BLaER1 treated with 17β-estradiol and CSF1 and Interleukin-3, amounts not matched to agents 10 nM and 100 nM (cell line): ENCODE results near the gene GTF3C5.
A peak's percentile ranks its signal among the peaks of the same experiment; 100 is the strongest.
"Not testable (repeated sequence)": the region's sequence is repeated elsewhere in the genome, so short reads cannot be mapped to it uniquely, and the experiment has no call there.

Experiments
- H3K27ac ChIP-seq, 11 experiments: shearing (Covaris generic); formaldehyde crosslinking; 2 replicates each; pipeline ENCODE4 v1.8.1; 2022
- H3K27me3 ChIP-seq, 11 experiments: shearing (Covaris generic); formaldehyde crosslinking; 2 replicates each; pipeline ENCODE4 v1.8.1; 2022
- H3K36me3 ChIP-seq, 11 experiments: shearing (Covaris generic); formaldehyde crosslinking; 2 replicates each; pipeline ENCODE4 v1.8.1; 2022
- H3K4me1 ChIP-seq, 10 experiments: shearing (Covaris generic); formaldehyde crosslinking; 2 replicates each; pipeline ENCODE4 v1.8.1; 2022
- H3K4me2 ChIP-seq, 11 experiments: shearing (Covaris generic); formaldehyde crosslinking; 2 replicates each; pipeline ENCODE4 v1.8.1; 2022
- H3K4me3 ChIP-seq, 10 experiments: shearing (Covaris generic); formaldehyde crosslinking; 2 replicates each; pipeline ENCODE4 v1.8.1; 2022
- H3K9ac ChIP-seq, 11 experiments: shearing (Covaris generic); formaldehyde crosslinking; 2 replicates each; pipeline ENCODE4 v1.8.1; 2022
- H3K9me3 ChIP-seq, 11 experiments: shearing (Covaris generic); formaldehyde crosslinking; replicated peaks in 1 of 11; 2 replicates each; pipeline ENCODE4 v1.8.1; 2022
- H4K20me1 ChIP-seq, 11 experiments: shearing (Covaris generic); formaldehyde crosslinking; 2 replicates each; pipeline ENCODE4 v1.8.1; 2022
- Cebpa-rat ChIP-seq, 11 experiments: shearing (Covaris generic); IDR thresholded peaks; 2 replicates each; pipeline ENCODE4 v1.8.1; 2022

The GTF3C5 gene

DNA sequence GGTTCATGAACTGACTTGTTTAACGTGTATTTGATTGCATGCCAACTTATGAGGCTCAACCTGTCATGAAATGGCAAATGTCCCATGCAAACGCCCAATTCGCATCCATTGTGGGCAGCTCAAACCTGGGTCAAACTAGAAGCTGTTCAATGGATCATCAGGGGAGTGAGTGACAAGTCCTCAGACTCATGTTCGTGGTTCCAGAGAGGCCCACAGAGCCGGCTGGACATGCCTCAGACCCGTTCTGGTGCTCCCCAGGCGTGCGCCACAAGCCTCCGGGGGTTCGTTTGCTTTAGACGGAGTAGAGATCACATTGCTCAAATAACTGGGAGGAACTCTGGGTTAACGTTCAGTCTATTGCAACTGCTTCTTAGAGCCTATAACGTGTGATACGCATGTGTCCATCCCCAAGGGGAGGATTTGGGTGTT lies 37.3 kb upstream of the GTF3C5 start:
- no peaks in the 10 kb centered on the region for H3K36me3 ChIP-seq
- H4K20me1 ChIP-seq = peaks cover 0 to 16% (median 0%) of the 10 kb centered on the region in 11 experiments; a peak in 3 of 22 replicates
- H3K27me3 ChIP-seq = peaks cover 0 to 19% (median 0%) of the 10 kb centered on the region in 11 experiments; a peak in 2 of 22 replicates
- TF ChIP-seq Cebpa-rat (IDR thresholded peaks at IDR 0.05) = no peak
- no peaks in the 10 kb centered on the region for H3K9me3 ChIP-seq
- peaks cover 51 to 93% (median 83%) of the 10 kb centered on the region in 10 experiments for H3K4me1 ChIP-seq
- H3K27ac ChIP-seq = 0 out of 22 replicates have a peak overlapping the region, but pooled peaks of 1 of the 11 experiments have one; percentile 1
- H3K9ac ChIP-seq = peak overlapping the region in 1 of 11 experiments; percentile 6; a peak in 1 of 22 replicates
- H3K4me3 ChIP-seq = no peak overlapping the region
- peak overlapping the region; percentile 82 to 93 (median 92) for H3K4me2 ChIP-seq

GRCh38 chr9:132994410-132995120 lies 36.2 kb upstream of the GTF3C5 start:
- TF ChIP-seq Cebpa-rat (IDR thresholded peaks at IDR 0.05) = no peak
- Histone ChIP-seq H3K9me3 (no peaks in the 10 kb centered on the region), H3K4me3 (0 out of 20 replicates have a peak overlapping the region, but pooled peaks of 1 of the 10 experiments have one; percentile 14), H3K27me3 (peaks cover 0 to 22% (median 0%) of the 10 kb centered on the region in 11 experiments; a peak in 3 of 22 replicates), H3K4me2 (peak overlapping the region; percentile 82 to 93 (median 92)), H3K4me1 (peaks cover 51 to 93% (median 86%) of the 10 kb centered on the region in 10 experiments), H3K27ac (0 out of 22 replicates have a peak overlapping the region, but pooled peaks of 1 of the 11 experiments have one; percentile 10), H3K36me3 (no peaks in the 10 kb centered on the region), H4K20me1 (peaks cover 0 to 16% (median 0%) of the 10 kb centered on the region in 11 experiments; a peak in 3 of 22 replicates), H3K9ac (peak overlapping the region in 4 of 11 experiments; percentile 1 to 29 (median 12); a peak in 2 of 22 replicates)

- Histone ChIP-seq H4K20me1 (peaks cover 0 to 16% (median 0%) of the 10 kb centered on the region in 11 experiments; a peak in 3 of 22 replicates), H3K9me3 (no peaks in the 10 kb centered on the region), H3K4me2 (peak overlapping the region; percentile 82 to 93 (median 92)), H3K9ac (0 out of 22 replicates have a peak overlapping the region, but pooled peaks of 1 of the 11 experiments have one; percentile 19), H3K27me3 (peaks cover 0 to 27% (median 0%) of the 10 kb centered on the region in 11 experiments; a peak in 6 of 22 replicates), H3K36me3 (no peaks in the 10 kb centered on the region), H3K4me3 (no peak overlapping the region), H3K27ac (no peak overlapping the region), H3K4me1 (peaks cover 51 to 93% (median 86%) of the 10 kb centered on the region in 10 experiments)
- TF ChIP-seq Cebpa-rat (IDR thresholded peaks at IDR 0.05) = no peak
Observed at GRCh38 chr9:132995121-132995420, 35.7 kb upstream of the GTF3C5 start.

DNA sequence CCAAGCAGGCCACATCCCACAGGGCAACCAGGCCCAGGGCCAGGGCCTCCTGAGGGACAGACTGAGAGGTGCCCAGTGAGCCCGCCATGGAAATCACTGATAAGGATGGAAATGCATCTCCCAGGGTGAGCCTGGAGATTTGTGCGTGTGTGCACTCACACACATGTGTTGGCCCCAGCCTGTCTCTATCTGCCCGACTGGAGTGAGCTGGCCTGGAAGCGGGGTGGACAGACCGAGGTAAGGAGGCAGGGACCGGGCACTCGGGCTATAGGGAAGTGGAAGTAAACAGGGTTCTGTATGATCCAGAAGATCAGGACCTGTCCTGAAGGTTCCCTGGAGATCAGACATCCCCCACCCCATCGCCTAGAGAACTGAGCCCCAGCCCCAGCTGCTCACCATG lies 34.9 kb upstream of the GTF3C5 start:
- Histone ChIP-seq H3K4me2 (peak overlapping the region; percentile 78 to 93 (median 89)), H3K4me3 (no peak overlapping the region), H3K4me1 (peaks cover 51 to 90% (median 84%) of the 10 kb centered on the region in 10 experiments), H3K27me3 (peaks cover 0 to 24% (median 0%) of the 10 kb centered on the region in 11 experiments; a peak in 6 of 22 replicates), H3K9ac (peak overlapping the region in 2 of 11 experiments; percentile 37 to 60; a peak in 2 of 22 replicates), H4K20me1 (peaks cover 0 to 16% (median 0%) of the 10 kb centered on the region in 11 experiments; a peak in 3 of 22 replicates), H3K9me3 (no peaks in the 10 kb centered on the region), H3K36me3 (no peaks in the 10 kb centered on the region), H3K27ac (0 out of 22 replicates have a peak overlapping the region, but pooled peaks of 1 of the 11 experiments have one; percentile 5)
- no peak for TF ChIP-seq Cebpa-rat (IDR thresholded peaks at IDR 0.05)

GRCh38 chr9:132996526-132996925 lies 34.3 kb upstream of the GTF3C5 start:
- Histone ChIP-seq H3K4me3 (no peak overlapping the region), H3K4me2 (peak overlapping the region; percentile 78 to 93 (median 89)), H3K4me1 (peaks cover 46 to 85% (median 80%) of the 10 kb centered on the region in 10 experiments), H3K27me3 (peaks cover 0 to 18% (median 0%) of the 10 kb centered on the region in 11 experiments; a peak in 6 of 22 replicates), H3K36me3 (no peaks in the 10 kb centered on the region), H3K27ac (0 out of 22 replicates have a peak overlapping the region, but pooled peaks of 1 of the 11 experiments have one; percentile 5), H3K9me3 (no peaks in the 10 kb centered on the region), H3K9ac (peak overlapping the region in 3 of 11 experiments; percentile 33 to 60 (median 37); a peak in 6 of 22 replicates), H4K20me1 (peaks cover 0 to 16% (median 0%) of the 10 kb centered on the region in 11 experiments; a peak in 3 of 22 replicates)
- no peak for TF ChIP-seq Cebpa-rat (IDR thresholded peaks at IDR 0.05)

GRCh38 chr9:132997591-132997990 lies 33.2 kb upstream of the GTF3C5 start:
- no peak for TF ChIP-seq Cebpa-rat (IDR thresholded peaks at IDR 0.05)
- Histone ChIP-seq H4K20me1 (peaks cover 0 to 16% (median 0%) of the 10 kb centered on the region in 11 experiments; a peak in 3 of 22 replicates), H3K27ac (no peak overlapping the region), H3K9ac (no peak overlapping the region), H3K4me1 (peaks cover 40 to 84% (median 80%) of the 10 kb centered on the region in 10 experiments), H3K36me3 (no peaks in the 10 kb centered on the region), H3K4me3 (no peak overlapping the region), H3K4me2 (peak overlapping the region in 2 of 11 experiments; percentile 11 to 93; a peak in 1 of 22 replicates), H3K9me3 (no peaks in the 10 kb centered on the region), H3K27me3 (peaks cover 0 to 18% (median 0%) of the 10 kb centered on the region in 11 experiments; a peak in 5 of 22 replicates)

- not testable (repeated sequence) for H3K9me3 ChIP-seq, H3K4me3 ChIP-seq, H3K27ac ChIP-seq, H3K9ac ChIP-seq, H3K36me3 ChIP-seq
- peaks cover 0 to 17% (median 0%) of the 10 kb centered on the region in 11 experiments; a peak in 5 of 22 replicates for H3K27me3 ChIP-seq
- peaks cover 0 to 16% (median 0%) of the 10 kb centered on the region in 11 experiments; a peak in 5 of 22 replicates for H4K20me1 ChIP-seq
- H3K4me2 ChIP-seq = peak overlapping the region in 5 of 11 experiments; percentile 30 to 49 (median 41); a peak in 5 of 22 replicates
- H3K4me1 ChIP-seq = peaks cover 46 to 84% (median 80%) of the 10 kb centered on the region in 10 experiments
Observed at GRCh38 chr9:132998221-132998620, 32.6 kb upstream of the GTF3C5 start.

GRCh38 chr9:132998831-132999635 lies 31.8 kb upstream of the GTF3C5 start:
- Histone ChIP-seq H3K4me1 (peaks cover 48 to 84% (median 80%) of the 10 kb centered on the region in 10 experiments), H3K27me3 (peaks cover 0 to 10% (median 0%) of the 10 kb centered on the region in 11 experiments; a peak in 5 of 22 replicates), H3K9me3 (no peaks in the 10 kb centered on the region), H3K9ac (peak overlapping the region in 4 of 11 experiments; percentile 4 to 24 (median 21); a peak in 3 of 22 replicates), H3K27ac (no peak overlapping the region), H3K4me3 (no peak overlapping the region), H3K4me2 (peak overlapping the region in 9 of 11 experiments; percentile 17 to 52 (median 36); a peak in 16 of 22 replicates), H4K20me1 (peaks cover 0 to 13% (median 0%) of the 10 kb centered on the region in 11 experiments; a peak in 5 of 22 replicates), H3K36me3 (no peaks in the 10 kb centered on the region)
- TF ChIP-seq Cebpa-rat (IDR thresholded peaks at IDR 0.05) = no peak
